Esophagus muscularis mucosa (tissue), 4 donors: Measurements from ENCODE around the gene DDR1.

Experiments
- CTCF ChIP-seq, 3 experiments: fragments of 200-600 bp in 2 of 3; fragments of 450-650 bp in 1 of 3; sonication (generic) in 2 of 3; IDR thresholded peaks; one replicate each; pipeline ENCODE4 v1.5.1; 2017 to 2019; ENCODE audit warnings: antibody characterized with exemption in 3 of 3, mild to moderate bottlenecking in 2 of 3, moderate library complexity in 1 of 3
- EP300 ChIP-seq: sonication (generic); formaldehyde crosslinking; IDR thresholded peaks from one replicate; pipeline ENCODE4 v1.6.1; 2017; ENCODE audit warnings: antibody characterized with exemption
- POLR2A ChIP-seq: fragments of 450-650 bp; IDR thresholded peaks from one replicate; pipeline ENCODE4 v1.6.1; 2017; ENCODE audit warnings: antibody characterized with exemption, moderate library complexity, mild to moderate bottlenecking, low read depth

- TF ChIP-seq CTCF (IDR thresholded peaks at IDR 0.05) (no peak), EP300 (no peak), POLR2A (no peak)
These were observed 10.1 kb downstream of the DDR1 start for GRCh38 chr6:30894381-30894780.
